CD4-positive, alpha-beta T cell treated with Interleukin-10 for 1 hour (primary cell): ENCODE measurements around the gene EFCAB9.
"Not testable (repeated sequence)": the region's sequence is repeated elsewhere in the genome, so short reads cannot be mapped to it uniquely, and the experiment has no call there.

Source experiments
- DNase-seq: peaks from one replicate; pipeline ENCODE4 v3.0.0-alpha.2; 2020

EFCAB9 gene

GRCh38 chr5:172188893-172189692 is 4.9 kb upstream of the EFCAB9 start:
- no peak for DNase-seq

- no peak for DNase-seq
These were observed 4.2 kb upstream of the EFCAB9 start for GRCh38 chr5:172189693-172190296.

GRCh38 chr5:172194985-172195774 is 1.2 kb downstream of the EFCAB9 start:
- no peak for DNase-seq

GRCh38 chr5:172197775-172198174 is 3.8 kb downstream of the EFCAB9 start:
- DNase-seq: not testable (repeated sequence)

- no peak for DNase-seq
These were observed 5.5 kb downstream of the EFCAB9 start for GRCh38 chr5:172199446-172199845.

GRCh38 chr5:172200476-172200875 is 6.5 kb downstream of the EFCAB9 start:
- DNase-seq: no peak

GRCh38 chr5:172205984-172206383 is 12.0 kb downstream of the EFCAB9 start:
- not testable (repeated sequence) for DNase-seq

GRCh38 chr5:172207511-172207910 is 13.5 kb downstream of the EFCAB9 start:
- no peak for DNase-seq

- no peak for DNase-seq
These were observed 15.7 kb downstream of the EFCAB9 start for GRCh38 chr5:172209714-172210113.

- no peak for DNase-seq
These were observed 17.7 kb downstream of the EFCAB9 start for GRCh38 chr5:172211676-172212075.

- no peak for DNase-seq
These were observed 19.2 kb downstream of the EFCAB9 start for GRCh38 chr5:172213126-172213525.

- DNase-seq: no peak
These were observed 22.4 kb downstream of the EFCAB9 start for GRCh38 chr5:172216345-172216744.

- DNase-seq: no peak
These were observed 25.3 kb downstream of the EFCAB9 start for GRCh38 chr5:172219296-172219695.

- DNase-seq: no peak
These were observed 30.2 kb downstream of the EFCAB9 start for GRCh38 chr5:172223901-172224873.

- DNase-seq: no peak
These were observed 31.0 kb downstream of the EFCAB9 start for GRCh38 chr5:172224996-172225395.

GRCh38 chr5:172229904-172230303 is 35.9 kb downstream of the EFCAB9 start:
- DNase-seq: no peak

- no peak for DNase-seq
These were observed 40.1 kb downstream of the EFCAB9 start for GRCh38 chr5:172234031-172234430.

- DNase-seq: no peak
These were observed 41.3 kb downstream of the EFCAB9 start for GRCh38 chr5:172235132-172235780.

- no peak for DNase-seq
These were observed 42.1 kb downstream of the EFCAB9 start for GRCh38 chr5:172235827-172236736.

- DNase-seq: no peak
These were observed 44.4 kb downstream of the EFCAB9 start for GRCh38 chr5:172238334-172238733.

GRCh38 chr5:172243302-172243701 is 49.3 kb downstream of the EFCAB9 start:
- no peak for DNase-seq
